Nephron progenitor cell (in vitro differentiated cells): Measurements from ENCODE around the gene THEMIS2.

Experiments
- DNase-seq: peaks from one replicate; pipeline ENCODE4 v3.0.0; 2021
- H3K27ac Mint-ChIP-seq: 2 replicates; pipeline ENCODE4 v1.8.0; 2021; ENCODE audit warnings: mild to moderate bottlenecking, moderate library complexity, mixed read lengths
- H3K27me3 Mint-ChIP-seq: 2 replicates; pipeline ENCODE4 v1.8.0; 2021; ENCODE audit warnings: mild to moderate bottlenecking, low read depth, mixed read lengths; ENCODE audit not compliant: poor library complexity
- H3K36me3 Mint-ChIP-seq: 2 replicates; pipeline ENCODE4 v1.8.0; 2021; ENCODE audit warnings: low read depth, mixed read lengths
- H3K4me1 Mint-ChIP-seq: 2 replicates; pipeline ENCODE4 v1.8.0; 2021; ENCODE audit warnings: mixed read lengths
- H3K4me3 Mint-ChIP-seq: 2 replicates; pipeline ENCODE4 v1.8.0; 2021; ENCODE audit warnings: mild to moderate bottlenecking, moderate library complexity, mixed read lengths
- H3K9me3 Mint-ChIP-seq: 2 replicates; pipeline ENCODE4 v1.8.0; 2021; ENCODE audit warnings: mild to moderate bottlenecking, moderate library complexity, mixed read lengths
- TF ChIP-seq, protein P1 (sequence below): fragments of 200-600 bp; sonication (generic); IDR thresholded peaks from 2 replicates; pipeline ENCODE4 v1.5.0; 2021; ENCODE audit warnings: antibody characterized with exemption

The THEMIS2 gene

GRCh38 chr1:27862004-27862403 lies 10.3 kb upstream of the THEMIS2 start:
- TF ChIP-seq, protein P1, sequence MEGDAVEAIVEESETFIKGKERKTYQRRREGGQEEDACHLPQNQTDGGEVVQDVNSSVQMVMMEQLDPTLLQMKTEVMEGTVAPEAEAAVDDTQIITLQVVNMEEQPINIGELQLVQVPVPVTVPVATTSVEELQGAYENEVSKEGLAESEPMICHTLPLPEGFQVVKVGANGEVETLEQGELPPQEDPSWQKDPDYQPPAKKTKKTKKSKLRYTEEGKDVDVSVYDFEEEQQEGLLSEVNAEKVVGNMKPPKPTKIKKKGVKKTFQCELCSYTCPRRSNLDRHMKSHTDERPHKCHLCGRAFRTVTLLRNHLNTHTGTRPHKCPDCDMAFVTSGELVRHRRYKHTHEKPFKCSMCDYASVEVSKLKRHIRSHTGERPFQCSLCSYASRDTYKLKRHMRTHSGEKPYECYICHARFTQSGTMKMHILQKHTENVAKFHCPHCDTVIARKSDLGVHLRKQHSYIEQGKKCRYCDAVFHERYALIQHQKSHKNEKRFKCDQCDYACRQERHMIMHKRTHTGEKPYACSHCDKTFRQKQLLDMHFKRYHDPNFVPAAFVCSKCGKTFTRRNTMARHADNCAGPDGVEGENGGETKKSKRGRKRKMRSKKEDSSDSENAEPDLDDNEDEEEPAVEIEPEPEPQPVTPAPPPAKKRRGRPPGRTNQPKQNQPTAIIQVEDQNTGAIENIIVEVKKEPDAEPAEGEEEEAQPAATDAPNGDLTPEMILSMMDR = no peak
- H3K27me3 Mint-ChIP-seq = peaks cover 5% of the 10 kb centered on the region
- no peak for DNase-seq
- H3K27ac Mint-ChIP-seq = no peak overlapping the region
- no peaks in the 10 kb centered on the region for H3K9me3 Mint-ChIP-seq
- no peaks in the 10 kb centered on the region for H3K36me3 Mint-ChIP-seq
- H3K4me3 Mint-ChIP-seq = no peak overlapping the region
- H3K4me1 Mint-ChIP-seq = peaks cover 45% of the 10 kb centered on the region

- no peaks in the 10 kb centered on the region for H3K36me3 Mint-ChIP-seq
- peak overlapping the region; percentile 50 for H3K27ac Mint-ChIP-seq
- H3K27me3 Mint-ChIP-seq = peaks cover 5% of the 10 kb centered on the region
- no peak overlapping the region for H3K4me3 Mint-ChIP-seq
- H3K9me3 Mint-ChIP-seq = no peaks in the 10 kb centered on the region
- DNase-seq = no peak
- peaks cover 48% of the 10 kb centered on the region for H3K4me1 Mint-ChIP-seq
- TF ChIP-seq, protein P1 = no peak
These were observed 9.4 kb upstream of the THEMIS2 start for GRCh38 chr1:27862671-27863537.

- no peak overlapping the region for H3K4me3 Mint-ChIP-seq
- H3K9me3 Mint-ChIP-seq = no peaks in the 10 kb centered on the region
- H3K36me3 Mint-ChIP-seq = no peaks in the 10 kb centered on the region
- H3K27me3 Mint-ChIP-seq = peaks cover 5% of the 10 kb centered on the region
- no peak overlapping the region for H3K27ac Mint-ChIP-seq
- H3K4me1 Mint-ChIP-seq = peaks cover 42% of the 10 kb centered on the region
- DNase-seq = no peak
- TF ChIP-seq, protein P1 = no peak
These were observed 8.8 kb upstream of the THEMIS2 start for GRCh38 chr1:27863538-27863915.

DNA sequence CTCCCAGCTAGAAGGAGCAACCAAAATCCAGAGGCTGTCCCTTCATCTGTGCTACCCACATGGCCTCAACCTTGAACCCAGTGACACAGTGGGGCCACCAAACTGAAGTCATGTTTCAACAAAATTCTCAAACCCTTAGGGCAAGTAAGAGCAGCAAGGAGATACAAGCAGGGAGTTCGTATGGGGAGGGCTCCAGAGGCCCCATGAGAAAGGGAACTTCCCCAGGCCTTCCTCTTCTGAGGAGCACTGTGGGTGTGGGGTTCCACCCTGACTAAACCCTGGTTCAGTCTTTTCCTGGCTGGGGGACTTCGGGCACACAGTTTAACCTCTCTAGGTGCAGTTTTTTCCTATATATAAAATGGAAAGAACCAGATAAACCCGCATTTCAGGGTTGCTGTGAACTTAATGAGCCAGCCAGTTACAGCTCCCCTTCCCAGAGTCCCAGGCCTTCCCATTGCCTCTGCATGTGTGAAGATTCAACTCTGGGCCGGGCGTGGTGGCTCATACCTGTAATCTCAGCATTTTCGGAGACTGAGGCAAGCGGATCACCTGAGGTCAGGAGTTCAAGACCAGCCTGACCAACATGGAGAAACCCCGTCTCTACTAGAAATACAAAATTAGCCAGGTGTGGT lies 8.0 kb upstream of the THEMIS2 start:
- Mint-ChIP-seq H3K36me3 (no peaks in the 10 kb centered on the region), H3K4me1 (peaks cover 33% of the 10 kb centered on the region), H3K27me3 (peaks cover 5% of the 10 kb centered on the region), H3K4me3 (no peak overlapping the region), H3K9me3 (no peaks in the 10 kb centered on the region), H3K27ac (no peak overlapping the region)
- DNase-seq = no peak
- TF ChIP-seq, protein P1 = no peak

- Mint-ChIP-seq H3K27me3 (peaks cover 3% of the 10 kb centered on the region), H3K9me3 (no peaks in the 10 kb centered on the region), H3K4me1 (peaks cover 30% of the 10 kb centered on the region), H3K36me3 (no peaks in the 10 kb centered on the region), H3K27ac (no peak overlapping the region), H3K4me3 (no peak overlapping the region)
- DNase-seq = no peak
- TF ChIP-seq, protein P1 = no peak
These were observed 6.5 kb upstream of the THEMIS2 start for GRCh38 chr1:27865821-27866220.
